Mesendoderm (in vitro differentiated cells): ENCODE data around the gene ADGRE2.

Experiments
- DNase-seq: peaks from one replicate; pipeline ENCODE4 v3.0.0; 2013
- H2AK5ac ChIP-seq: 2 replicates; pipeline ENCODE4 v1.6.1; 2013; ENCODE audit warnings: low read length, inconsistent platforms
- H2BK120ac ChIP-seq: 2 replicates; pipeline ENCODE4 v1.6.1; 2013; ENCODE audit warnings: low read depth, mild to moderate bottlenecking, low read length, moderate library complexity, mixed read lengths
- H2BK15ac ChIP-seq: replicated peaks from 2 replicates; pipeline ENCODE4 v1.6.1; 2013; ENCODE audit warnings: low read depth, mild to moderate bottlenecking, moderate library complexity
- H2BK5ac ChIP-seq: 2 replicates; pipeline ENCODE4 v1.6.1; 2013; ENCODE audit warnings: low read length, inconsistent platforms
- H3K18ac ChIP-seq: 2 replicates; pipeline ENCODE4 v1.6.1; 2013; ENCODE audit warnings: mild to moderate bottlenecking, low read length, mixed read lengths
- H3K23ac ChIP-seq: one replicate; pipeline ENCODE4 v1.6.1; 2013; ENCODE audit warnings: low read length
- H3K27ac ChIP-seq: 2 replicates; pipeline ENCODE4 v1.5.1; 2013; ENCODE audit warnings: low read depth, mild to moderate bottlenecking, inconsistent platforms, low read length, moderate library complexity
- H3K27me3 ChIP-seq: 2 replicates; pipeline ENCODE4 v1.6.1; 2013; ENCODE audit warnings: low read length, control low read depth, mild to moderate bottlenecking, inconsistent platforms; ENCODE audit not compliant: insufficient read depth, poor library complexity
- H3K36me3 ChIP-seq: 2 replicates; pipeline ENCODE4 v1.6.1; 2013; ENCODE audit warnings: low read length, inconsistent platforms; ENCODE audit not compliant: control insufficient read depth, insufficient read depth
- H3K4ac ChIP-seq: one replicate; pipeline ENCODE4 v1.6.1; 2013; ENCODE audit warnings: low read depth, mild to moderate bottlenecking, low read length, moderate library complexity
- H3K4me1 ChIP-seq: 2 replicates; pipeline ENCODE4 v1.6.1; 2013; ENCODE audit warnings: low read depth, low read length, inconsistent platforms; ENCODE audit not compliant: control insufficient read depth
- H3K4me2 ChIP-seq: 2 replicates; pipeline ENCODE4 v1.6.1; 2013; ENCODE audit warnings: low read length
- H3K4me3 ChIP-seq: 2 replicates; pipeline ENCODE4 v1.5.1; 2013; ENCODE audit warnings: mild to moderate bottlenecking, low read length
- H3K56ac ChIP-seq: one replicate; pipeline ENCODE4 v1.6.1; 2013; ENCODE audit warnings: low read length
- H3K79me1 ChIP-seq: 2 replicates; pipeline ENCODE4 v1.6.1; 2013; ENCODE audit warnings: low read length, inconsistent platforms
- H3K79me2 ChIP-seq: 2 replicates; pipeline ENCODE4 v1.6.1; 2013; ENCODE audit warnings: mild to moderate bottlenecking, low read length; ENCODE audit not compliant: control insufficient read depth, insufficient read depth
- H3K9ac ChIP-seq: 2 replicates; pipeline ENCODE4 v1.6.1; 2013; ENCODE audit warnings: low read length, inconsistent platforms
- H4K5ac ChIP-seq: one replicate; pipeline ENCODE4 v1.6.1; 2013; ENCODE audit warnings: low read length
- H4K8ac ChIP-seq: one replicate; pipeline ENCODE4 v1.6.1; 2013; ENCODE audit warnings: low read depth, mild to moderate bottlenecking, control low read depth, low read length, moderate library complexity
- WGBS: extraction: QIAGEN DNeasy Blood & Tissue Kit; methylation state at CpG from one replicate; pipeline ENCODE4 v1.1.7; 2013; ENCODE audit warnings: low lambda C conversion rate, missing lambda C conversion rate; ENCODE audit not compliant: insufficient coverage; ENCODE audit errors: extremely low coverage; 5-methylcytosine and 5-hydroxymethylcytosine counted together

The ADGRE2 gene

DNA sequence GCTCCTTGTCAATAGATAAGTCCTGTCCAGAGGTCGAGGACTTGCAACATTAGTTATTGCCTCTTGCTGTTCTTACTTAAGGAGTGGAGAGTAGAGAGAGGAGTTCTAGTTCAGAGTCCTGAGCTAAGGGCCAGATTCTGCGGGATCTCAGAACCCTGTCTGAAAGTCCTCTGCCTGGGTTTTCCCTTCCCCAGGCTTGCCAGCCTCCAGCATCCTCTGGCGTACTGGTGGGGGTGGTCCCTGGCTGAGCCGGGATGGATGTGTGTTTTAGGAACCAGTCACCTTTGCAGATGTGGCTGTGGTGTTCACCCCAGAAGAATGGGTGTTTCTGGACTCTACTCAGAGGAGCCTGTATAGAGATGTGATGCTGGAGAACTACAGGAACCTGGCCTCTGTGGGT is 62.5 kb downstream of the ADGRE2 start:
- Histone ChIP-seq H3K9ac (no peak overlapping the region), H3K79me2 (no peaks in the 10 kb centered on the region), H2BK120ac (no peak overlapping the region), H3K23ac (no peak overlapping the region), H2BK15ac (no peak overlapping the region), H2BK5ac (no peak overlapping the region), H3K79me1 (no peaks in the 10 kb centered on the region), H3K4me2 (no peak overlapping the region), H3K4ac (no peak overlapping the region), H4K5ac (no peak overlapping the region), H4K8ac (no peak overlapping the region), H3K18ac (no peak overlapping the region), H3K27ac (no peak overlapping the region), H3K27me3 (no peaks in the 10 kb centered on the region), H2AK5ac (no peak overlapping the region), H3K56ac (no peak overlapping the region), H3K36me3 (peaks cover 3% of the 10 kb centered on the region), H3K4me1 (no peaks in the 10 kb centered on the region), H3K4me3 (no peak overlapping the region)
- WGBS = no CpG with 5 or more reads among the region's 4 CpGs
- no peak for DNase-seq

DNA sequence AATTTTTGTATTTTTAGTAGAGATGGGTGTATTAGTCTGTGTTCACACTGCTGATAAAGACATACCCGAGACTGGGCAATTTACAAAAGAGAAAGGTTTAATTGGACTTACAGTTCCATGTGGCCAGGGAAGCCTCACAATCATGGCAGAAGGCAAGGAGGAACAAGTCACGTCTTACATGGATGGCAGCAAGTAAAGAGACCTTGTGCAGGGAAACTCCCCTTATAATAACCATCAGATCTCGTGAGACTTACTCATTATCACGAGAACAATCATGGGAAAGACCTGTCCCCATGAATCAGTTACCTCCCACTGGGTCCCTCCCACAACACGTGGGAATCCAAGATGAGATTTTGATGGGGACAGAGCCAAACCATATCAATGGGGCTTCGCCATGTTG is 73.9 kb downstream of the ADGRE2 start:
- H4K8ac ChIP-seq = no peak overlapping the region
- H3K9ac ChIP-seq = no peak overlapping the region
- H3K18ac ChIP-seq = no peak overlapping the region
- no peak overlapping the region for H2BK120ac ChIP-seq
- H3K79me2 ChIP-seq = no peaks in the 10 kb centered on the region
- no peak overlapping the region for H4K5ac ChIP-seq
- H3K27me3 ChIP-seq = no peaks in the 10 kb centered on the region
- H3K4me1 ChIP-seq = no peaks in the 10 kb centered on the region
- H3K56ac ChIP-seq = no peak overlapping the region
- H2BK15ac ChIP-seq = no peak overlapping the region
- H3K23ac ChIP-seq = no peak overlapping the region
- no peak overlapping the region for H3K4ac ChIP-seq
- no peak overlapping the region for H3K4me3 ChIP-seq
- peaks cover 14% of the 10 kb centered on the region for H3K36me3 ChIP-seq
- DNase-seq = no peak
- H3K27ac ChIP-seq = no peak overlapping the region
- H2AK5ac ChIP-seq = no peak overlapping the region
- no peak overlapping the region for H3K4me2 ChIP-seq
- H2BK5ac ChIP-seq = no peak overlapping the region
- no CpG with 5 or more reads among the region's 6 CpGs for WGBS
- H3K79me1 ChIP-seq = no peaks in the 10 kb centered on the region

DNA sequence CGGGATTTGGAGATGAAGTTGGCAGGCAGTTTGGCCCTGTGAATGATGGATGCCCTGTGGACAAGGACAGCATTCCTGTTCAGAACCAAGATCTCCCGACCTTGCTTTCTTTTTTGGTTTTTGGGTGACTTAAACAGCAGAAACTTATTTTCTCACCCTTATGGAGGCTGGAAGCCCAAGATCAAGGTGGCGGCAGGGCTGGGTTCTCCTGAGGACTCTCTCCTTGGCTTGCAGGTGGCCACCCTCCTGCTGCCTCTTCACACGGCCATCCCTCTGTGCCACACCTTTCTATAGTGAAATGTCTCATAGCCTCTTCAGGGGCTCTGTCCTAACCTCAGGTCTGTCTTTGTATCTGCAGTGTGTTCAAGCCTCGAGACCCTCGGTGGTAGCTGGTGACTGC is 74.5 kb downstream of the ADGRE2 start:
- DNase-seq = no peak
- H4K5ac ChIP-seq = no peak overlapping the region
- peaks cover 13% of the 10 kb centered on the region for H3K36me3 ChIP-seq
- no peak overlapping the region for H3K9ac ChIP-seq
- no peak overlapping the region for H2BK15ac ChIP-seq
- no peak overlapping the region for H3K27ac ChIP-seq
- H2BK120ac ChIP-seq = no peak overlapping the region
- no peak overlapping the region for H3K18ac ChIP-seq
- H3K4me1 ChIP-seq = no peaks in the 10 kb centered on the region
- H3K4ac ChIP-seq = no peak overlapping the region
- no peak overlapping the region for H2BK5ac ChIP-seq
- no peak overlapping the region for H3K4me2 ChIP-seq
- H3K79me2 ChIP-seq = no peaks in the 10 kb centered on the region
- H3K79me1 ChIP-seq = no peaks in the 10 kb centered on the region
- no CpG with 5 or more reads among the region's 6 CpGs for WGBS
- no peaks in the 10 kb centered on the region for H3K27me3 ChIP-seq
- no peak overlapping the region for H4K8ac ChIP-seq
- no peak overlapping the region for H3K56ac ChIP-seq
- H3K4me3 ChIP-seq = no peak overlapping the region
- H2AK5ac ChIP-seq = no peak overlapping the region
- no peak overlapping the region for H3K23ac ChIP-seq

DNA sequence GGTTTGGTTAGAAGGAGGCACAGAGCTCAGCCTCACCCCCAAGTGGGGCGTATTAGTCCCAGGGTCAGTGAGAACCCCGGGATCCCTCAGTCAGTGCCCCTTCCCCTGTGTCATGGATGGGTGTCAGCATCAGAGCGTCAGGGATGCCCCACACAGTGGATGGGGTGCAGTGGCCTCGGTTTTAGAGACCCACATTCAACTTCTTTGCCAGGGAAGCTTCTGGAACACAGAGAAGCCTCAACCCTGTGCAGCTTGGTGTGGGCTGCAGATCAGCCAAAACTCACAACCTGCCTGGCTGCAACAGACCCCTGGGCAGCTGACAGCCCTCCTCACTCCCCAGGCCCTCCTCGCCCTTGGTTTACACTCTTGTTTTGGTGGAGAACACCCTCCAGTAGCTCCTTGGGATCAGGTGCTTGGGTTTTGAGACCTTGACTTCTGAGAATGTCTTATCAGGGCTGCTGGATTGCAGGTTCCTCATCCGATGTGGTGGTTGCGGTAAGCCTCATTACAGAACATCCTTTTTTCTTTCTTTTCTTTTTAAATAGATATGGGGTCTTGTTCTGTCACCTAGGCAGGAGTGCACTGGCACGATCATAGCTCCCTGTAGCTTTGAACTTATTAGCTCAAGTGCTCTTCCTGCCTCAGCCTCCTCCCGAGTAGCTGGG is 77.5 kb downstream of the ADGRE2 start:
- no CpG with 5 or more reads among the region's 9 CpGs for WGBS

DNA sequence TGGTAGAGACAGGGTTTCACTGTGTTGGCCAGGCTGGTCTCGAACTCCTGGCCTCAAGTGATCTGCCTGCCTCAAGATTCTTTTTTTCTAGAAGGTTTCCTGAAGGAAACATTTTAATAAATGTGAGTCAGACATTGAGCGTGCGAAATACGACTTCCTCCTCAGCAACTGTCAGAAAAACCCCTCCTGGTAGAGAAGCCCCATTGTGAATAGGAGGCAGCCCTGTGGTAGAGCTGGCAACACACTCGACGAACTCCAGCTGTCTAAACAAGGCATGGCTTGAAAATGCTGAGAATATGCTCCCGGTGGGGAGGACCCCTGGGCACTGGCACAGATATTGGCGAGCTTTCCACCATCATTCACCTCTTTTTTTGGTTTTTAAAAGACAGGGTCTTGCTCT is 78.7 kb downstream of the ADGRE2 start:
- no peak overlapping the region for H3K9ac ChIP-seq
- H3K4me2 ChIP-seq = no peak overlapping the region
- no peak overlapping the region for H2BK15ac ChIP-seq
- no CpG with 5 or more reads among the region's 8 CpGs for WGBS
- peaks cover 7% of the 10 kb centered on the region for H3K36me3 ChIP-seq
- DNase-seq = no peak
- H4K8ac ChIP-seq = no peak overlapping the region
- H3K27ac ChIP-seq = no peak overlapping the region
- no peak overlapping the region for H3K56ac ChIP-seq
- no peaks in the 10 kb centered on the region for H3K27me3 ChIP-seq
- H4K5ac ChIP-seq = no peak overlapping the region
- no peaks in the 10 kb centered on the region for H3K79me2 ChIP-seq
- H3K4me3 ChIP-seq = no peak overlapping the region
- H2BK5ac ChIP-seq = no peak overlapping the region
- H3K18ac ChIP-seq = no peak overlapping the region
- no peaks in the 10 kb centered on the region for H3K4me1 ChIP-seq
- H2BK120ac ChIP-seq = no peak overlapping the region
- H3K4ac ChIP-seq = no peak overlapping the region
- H3K79me1 ChIP-seq = no peaks in the 10 kb centered on the region
- no peak overlapping the region for H3K23ac ChIP-seq
- H2AK5ac ChIP-seq = no peak overlapping the region

More for the DNA sequence above, 77.5 kb downstream of the ADGRE2 start:
- no peak overlapping the region for H3K4me3 ChIP-seq
- H3K56ac ChIP-seq = no peak overlapping the region
- no peaks in the 10 kb centered on the region for H3K79me2 ChIP-seq
- no peak overlapping the region for H3K4ac ChIP-seq
- no peak overlapping the region for H2AK5ac ChIP-seq
- H3K27me3 ChIP-seq = no peaks in the 10 kb centered on the region
- H3K4me2 ChIP-seq = no peak overlapping the region
- H4K8ac ChIP-seq = no peak overlapping the region
- H3K9ac ChIP-seq = no peak overlapping the region
- no peak overlapping the region for H2BK15ac ChIP-seq
- no peaks in the 10 kb centered on the region for H3K79me1 ChIP-seq
- H3K18ac ChIP-seq = no peak overlapping the region
- no peaks in the 10 kb centered on the region for H3K4me1 ChIP-seq
- H2BK120ac ChIP-seq = no peak overlapping the region
- no peak overlapping the region for H3K23ac ChIP-seq
- peaks cover 7% of the 10 kb centered on the region for H3K36me3 ChIP-seq
- no peak overlapping the region for H4K5ac ChIP-seq
- no peak overlapping the region for H3K27ac ChIP-seq
- no peak for DNase-seq
- no peak overlapping the region for H2BK5ac ChIP-seq

DNA sequence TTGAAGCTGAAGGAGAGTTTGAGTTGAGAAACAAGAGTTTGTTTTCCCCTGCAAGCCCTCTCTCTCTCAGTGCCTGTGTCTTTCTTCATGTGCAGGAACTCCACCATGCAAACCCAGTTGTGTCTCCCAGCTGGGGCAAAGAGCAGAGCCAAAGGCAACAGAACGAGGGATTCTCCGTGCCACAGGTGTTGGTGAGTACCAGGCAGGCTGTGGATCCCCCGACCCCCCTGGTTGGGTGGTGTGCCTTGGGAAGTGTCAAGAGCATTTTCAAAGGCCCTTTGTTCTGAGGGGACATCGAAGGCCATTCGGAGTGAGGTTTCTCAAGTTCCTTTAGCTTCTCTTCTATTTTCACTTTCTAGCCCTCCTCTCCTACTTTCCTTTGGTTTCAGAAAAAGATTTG is 82.9 kb downstream of the ADGRE2 start:
- no peak overlapping the region for H3K4me3 ChIP-seq
- DNase-seq = no peak
- no peak overlapping the region for H3K4ac ChIP-seq
- no peak overlapping the region for H3K23ac ChIP-seq
- no peak overlapping the region for H2AK5ac ChIP-seq
- H4K5ac ChIP-seq = no peak overlapping the region
- H2BK120ac ChIP-seq = no peak overlapping the region
- H3K4me2 ChIP-seq = no peak overlapping the region
- H3K9ac ChIP-seq = no peak overlapping the region
- H3K79me1 ChIP-seq = no peaks in the 10 kb centered on the region
- H2BK15ac ChIP-seq = no peak overlapping the region
- WGBS = no CpG with 5 or more reads among the region's 5 CpGs
- no peak overlapping the region for H3K27ac ChIP-seq
- H3K4me1 ChIP-seq = no peaks in the 10 kb centered on the region
- H3K56ac ChIP-seq = no peak overlapping the region
- H2BK5ac ChIP-seq = no peak overlapping the region
- H4K8ac ChIP-seq = no peak overlapping the region
- peaks cover 4% of the 10 kb centered on the region for H3K36me3 ChIP-seq
- no peak overlapping the region for H3K18ac ChIP-seq
- no peaks in the 10 kb centered on the region for H3K27me3 ChIP-seq
- no peaks in the 10 kb centered on the region for H3K79me2 ChIP-seq
